ENCODE results near the gene PPP3R1.

PPP3R1 gene

GRCh38 chr2:68157402-68158133, 94.8 kb downstream of the PPP3R1 start, which contains the start of gene PNO1 (continued):
- TF ChIP-seq PBX3 (CRISPR knock-in tag; IDR thresholded peaks at IDR 0.05) (no peak), ZSCAN30 (tag by site-specific recombination; IDR thresholded peaks at IDR 0.05) (0 out of 2 replicates have a peak, but pooled peaks have one; percentile 25), ZNF302 (tag by site-specific recombination; IDR thresholded peaks at IDR 0.05; ENCODE audit: low read depth) (no peak), ZNF248 (tag by site-specific recombination; IDR thresholded peaks at IDR 0.05) (no peak), ZNF274 (IDR thresholded peaks at IDR 0.05; ENCODE audit: low read length) (no peak), ZNF274 (tag by site-specific recombination; IDR thresholded peaks at IDR 0.05; ENCODE audit: borderline replicate concordance) (no peak), ZSCAN23 (tag by site-specific recombination; IDR thresholded peaks at IDR 0.05) (no peak)
- TF ChIP-seq, protein P1, sequence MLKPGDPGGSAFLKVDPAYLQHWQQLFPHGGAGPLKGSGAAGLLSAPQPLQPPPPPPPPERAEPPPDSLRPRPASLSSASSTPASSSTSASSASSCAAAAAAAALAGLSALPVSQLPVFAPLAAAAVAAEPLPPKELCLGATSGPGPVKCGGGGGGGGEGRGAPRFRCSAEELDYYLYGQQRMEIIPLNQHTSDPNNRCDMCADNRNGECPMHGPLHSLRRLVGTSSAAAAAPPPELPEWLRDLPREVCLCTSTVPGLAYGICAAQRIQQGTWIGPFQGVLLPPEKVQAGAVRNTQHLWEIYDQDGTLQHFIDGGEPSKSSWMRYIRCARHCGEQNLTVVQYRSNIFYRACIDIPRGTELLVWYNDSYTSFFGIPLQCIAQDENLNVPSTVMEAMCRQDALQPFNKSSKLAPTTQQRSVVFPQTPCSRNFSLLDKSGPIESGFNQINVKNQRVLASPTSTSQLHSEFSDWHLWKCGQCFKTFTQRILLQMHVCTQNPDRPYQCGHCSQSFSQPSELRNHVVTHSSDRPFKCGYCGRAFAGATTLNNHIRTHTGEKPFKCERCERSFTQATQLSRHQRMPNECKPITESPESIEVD (tag by site-specific recombination; IDR thresholded peaks at IDR 0.05): no peak

DNA sequence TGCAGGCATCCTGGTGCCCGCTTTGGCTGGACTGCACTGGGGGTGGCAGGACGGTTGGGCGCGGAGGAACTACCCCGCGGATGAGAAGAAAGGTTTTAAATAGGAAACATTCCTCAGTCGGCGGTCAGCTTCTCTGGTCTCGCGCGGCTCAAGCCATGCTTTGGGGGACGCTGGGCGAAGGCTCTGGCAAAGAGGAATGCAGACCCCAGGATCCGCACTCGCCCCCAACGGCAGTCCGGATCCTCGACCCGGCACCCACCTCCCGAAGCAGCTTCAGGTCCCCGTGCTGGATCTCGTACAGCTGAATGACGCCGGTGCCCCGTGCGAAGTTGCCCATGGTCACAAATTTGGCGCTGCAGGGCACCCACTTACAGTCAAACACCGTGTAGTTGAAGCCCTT, 95.3 kb downstream of the PPP3R1 start:
- H3K4me3 ChIP-seq (ENCODE audit: low read depth, low read length): peak overlapping the region; percentile 80
- H3K4me1 ChIP-seq (ENCODE audit: control insufficient read depth, insufficient read depth, low read length): no peaks in the 10 kb centered on the region; the same call in 1 of the 2 replicates
- H3K36me3 ChIP-seq (ENCODE audit: control insufficient read depth in 2 of 2, insufficient read depth in 1 of 2, low read length in 2 of 2): peaks cover 20 to 24% of the 10 kb centered on the region in 2 experiments
- no peaks in the 10 kb centered on the region for H3K9me3 ChIP-seq (ENCODE audit: control insufficient read depth, insufficient read depth, low read depth, low read length)
- POLR2A ChIA-PET: interaction anchor here (0.6 to 2.4 kb wide), 3 partner anchors 11 to 1964 kb away, joined by 3 to 9 read pairs (median 7); partner anchors contain the start of gene PPP3R1
- CTCF ChIA-PET: interaction anchor here (0.7 to 1.8 kb wide), 4 partner anchors 35 to 1614 kb away, joined by 4 to 8 read pairs (median 4); no protein-coding TSS in a partner anchor
- peak overlapping the region; percentile 95 for H3K27ac ChIP-seq (ENCODE audit: extremely low read depth, low read depth, low read length)
- TF ChIP-seq ZNF184 (tag by site-specific recombination; IDR thresholded peaks at IDR 0.05) (no peak), ZNF24 (tag by site-specific recombination; IDR thresholded peaks at IDR 0.05) (no peak), ZNF510 (tag by site-specific recombination; IDR thresholded peaks at IDR 0.05; ENCODE audit: insufficient replicate concordance) (no peak), ZNF658 (tag by site-specific recombination; IDR thresholded peaks at IDR 0.05) (no peak), REPIN1 (tag by site-specific recombination; IDR thresholded peaks at IDR 0.05; ENCODE audit: low read depth) (no peak), ZNF585B (tag by site-specific recombination; IDR thresholded peaks at IDR 0.05) (no peak), ZNF449 (tag by site-specific recombination; IDR thresholded peaks at IDR 0.05) (peak; percentile 90), ZNF10 (tag by site-specific recombination; IDR thresholded peaks at IDR 0.05) (no peak), ZNF701 (tag by site-specific recombination; IDR thresholded peaks at IDR 0.05) (no peak), ZBTB48 (tag by site-specific recombination; IDR thresholded peaks at IDR 0.05) (no peak), ZNF214 (tag by site-specific recombination; IDR thresholded peaks at IDR 0.05; ENCODE audit: borderline replicate concordance) (no peak), ZNF518A (tag by site-specific recombination; conservative IDR thresholded peaks at IDR 0.05; ENCODE audit: low read depth) (no peak), SETDB1 (IDR thresholded peaks at IDR 0.05; ENCODE audit: insufficient read length, low read length) (no peak), ZNF561 (tag by site-specific recombination; IDR thresholded peaks at IDR 0.05; ENCODE audit: borderline replicate concordance) (no peak), ZNF174 (tag by site-specific recombination; IDR thresholded peaks at IDR 0.05) (no peak), GLIS2 (tag by site-specific recombination; IDR thresholded peaks at IDR 0.05) (0 out of 2 replicates have a peak, but pooled peaks have one; percentile 40), ZNF175 (tag by site-specific recombination; IDR thresholded peaks at IDR 0.05) (no peak)
- TF ChIP-seq, protein P2, sequence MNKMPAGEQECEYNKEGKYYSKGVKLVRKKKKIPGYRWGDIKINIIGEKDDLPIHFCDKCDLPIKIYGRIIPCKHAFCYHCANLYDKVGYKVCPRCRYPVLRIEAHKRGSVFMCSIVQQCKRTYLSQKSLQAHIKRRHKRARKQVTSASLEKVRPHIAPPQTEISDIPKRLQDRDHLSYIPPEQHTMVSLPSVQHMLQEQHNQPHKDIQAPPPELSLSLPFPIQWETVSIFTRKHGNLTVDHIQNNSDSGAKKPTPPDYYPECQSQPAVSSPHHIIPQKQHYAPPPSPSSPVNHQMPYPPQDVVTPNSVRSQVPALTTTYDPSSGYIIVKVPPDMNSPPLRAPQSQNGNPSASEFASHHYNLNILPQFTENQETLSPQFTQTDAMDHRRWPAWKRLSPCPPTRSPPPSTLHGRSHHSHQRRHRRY (tag by site-specific recombination; IDR thresholded peaks at IDR 0.05): no peak
